Measurements from ENCODE around the gene MMP27. TPM values are rescaled to one million over a fixed set of nuclear protein-coding genes. Genes with fewer than 3 reads are reported as not detected.
"Not testable (repeated sequence)": the region's sequence is repeated elsewhere in the genome, so short reads cannot be mapped to it uniquely, and the experiment has no call there.

MMP27 gene
- total RNA-seq, 4 donors from 2014 or later, result 0.20 to 1.7 (median 0.26) TPM

GRCh38 chr11:102733232-102733875, 27.8 kb upstream of the MMP27 start:
- 62 to 68% methylated on average over 8 of the region's 8 CpGs for WGBS, 2 donors
- TF ChIP-seq, protein P1, sequence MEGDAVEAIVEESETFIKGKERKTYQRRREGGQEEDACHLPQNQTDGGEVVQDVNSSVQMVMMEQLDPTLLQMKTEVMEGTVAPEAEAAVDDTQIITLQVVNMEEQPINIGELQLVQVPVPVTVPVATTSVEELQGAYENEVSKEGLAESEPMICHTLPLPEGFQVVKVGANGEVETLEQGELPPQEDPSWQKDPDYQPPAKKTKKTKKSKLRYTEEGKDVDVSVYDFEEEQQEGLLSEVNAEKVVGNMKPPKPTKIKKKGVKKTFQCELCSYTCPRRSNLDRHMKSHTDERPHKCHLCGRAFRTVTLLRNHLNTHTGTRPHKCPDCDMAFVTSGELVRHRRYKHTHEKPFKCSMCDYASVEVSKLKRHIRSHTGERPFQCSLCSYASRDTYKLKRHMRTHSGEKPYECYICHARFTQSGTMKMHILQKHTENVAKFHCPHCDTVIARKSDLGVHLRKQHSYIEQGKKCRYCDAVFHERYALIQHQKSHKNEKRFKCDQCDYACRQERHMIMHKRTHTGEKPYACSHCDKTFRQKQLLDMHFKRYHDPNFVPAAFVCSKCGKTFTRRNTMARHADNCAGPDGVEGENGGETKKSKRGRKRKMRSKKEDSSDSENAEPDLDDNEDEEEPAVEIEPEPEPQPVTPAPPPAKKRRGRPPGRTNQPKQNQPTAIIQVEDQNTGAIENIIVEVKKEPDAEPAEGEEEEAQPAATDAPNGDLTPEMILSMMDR (IDR thresholded peaks at IDR 0.05), result no peak
- TF ChIP-seq POLR2A (IDR thresholded peaks at IDR 0.05), result no peak
- intact Hi-C loops (cut with DNase I; ENCODE audit: low total_unique reads), result no loop called here
- no peak for DNase-seq (ENCODE audit: low spot score in 2 of 2)
- H3K4me3 ChIP-seq (ENCODE audit: low read depth, poor library complexity, severe bottlenecking), result no peak overlapping the region

DNA sequence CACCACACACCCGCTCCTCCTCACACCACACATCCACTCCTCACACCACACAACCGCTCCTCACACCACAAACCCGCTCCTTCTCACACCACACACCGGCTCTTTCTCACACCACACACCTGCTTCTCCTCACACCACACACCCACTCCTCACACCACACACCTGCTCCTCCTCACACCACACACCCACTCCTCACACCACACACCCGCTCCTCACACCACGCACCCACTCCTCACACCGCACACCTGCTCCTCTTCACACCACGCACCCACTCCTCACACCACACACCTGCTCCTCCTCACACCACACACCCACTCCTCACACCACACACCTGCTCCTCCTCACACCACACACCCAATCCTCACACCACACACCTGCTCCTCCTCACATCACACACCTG, 25.4 kb upstream of the MMP27 start:
- intact Hi-C loops (cut with DNase I; ENCODE audit: low total_unique reads); H3K4me3 ChIP-seq (ENCODE audit: low read depth, poor library complexity, severe bottlenecking): not testable (repeated sequence)
- 54 to 56% methylated on average over 8 of the region's 8 CpGs for WGBS, 2 donors

GRCh38 chr11:102729849-102730815, 24.6 kb upstream of the MMP27 start:
- TF ChIP-seq, protein P1 (IDR thresholded peaks at IDR 0.05), result no peak
- TF ChIP-seq POLR2A (IDR thresholded peaks at IDR 0.05), result no peak
- DNase-seq (ENCODE audit: low spot score in 2 of 2), result no peak
- intact Hi-C loops (cut with DNase I; ENCODE audit: low total_unique reads), result no loop called here
- WGBS, 2 donors, result 48 to 49% methylated on average over 9 of the region's 9 CpGs
- H3K4me3 ChIP-seq (ENCODE audit: low read depth, poor library complexity, severe bottlenecking), result no peak overlapping the region

More for the DNA sequence above, 25.4 kb upstream of the MMP27 start:
- DNase-seq (ENCODE audit: low spot score in 2 of 2), result not testable (repeated sequence)

DNA sequence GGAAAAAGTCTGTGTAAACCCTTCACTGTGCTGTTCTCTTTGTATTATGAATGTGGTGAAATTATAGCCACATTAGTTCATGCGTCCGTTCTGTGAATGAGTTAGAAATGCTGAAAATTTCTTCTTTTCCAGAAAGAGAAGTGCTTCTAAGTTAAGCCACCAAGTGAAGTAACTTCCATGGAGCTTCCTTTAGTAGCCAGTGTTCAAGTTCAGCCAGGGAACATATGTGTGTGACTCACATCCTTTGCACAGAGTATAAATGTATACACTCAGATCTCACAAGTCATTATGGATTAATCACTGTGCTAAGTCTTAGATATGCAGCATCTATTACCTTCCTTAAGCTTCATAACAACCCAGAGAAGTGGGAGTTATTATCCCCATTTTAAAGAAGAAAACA, 22.3 kb upstream of the MMP27 start:
- no peak for DNase-seq (ENCODE audit: low spot score in 2 of 2)
- 84 to 91% methylated on average over 2 of the region's 2 CpGs for WGBS, 2 donors
- no peak overlapping the region for H3K4me3 ChIP-seq (ENCODE audit: low read depth, poor library complexity, severe bottlenecking)
- TF ChIP-seq, protein P1 (IDR thresholded peaks at IDR 0.05), result no peak
- no peak for TF ChIP-seq POLR2A (IDR thresholded peaks at IDR 0.05)
- intact Hi-C loops (cut with DNase I; ENCODE audit: low total_unique reads), result no loop called here

DNA sequence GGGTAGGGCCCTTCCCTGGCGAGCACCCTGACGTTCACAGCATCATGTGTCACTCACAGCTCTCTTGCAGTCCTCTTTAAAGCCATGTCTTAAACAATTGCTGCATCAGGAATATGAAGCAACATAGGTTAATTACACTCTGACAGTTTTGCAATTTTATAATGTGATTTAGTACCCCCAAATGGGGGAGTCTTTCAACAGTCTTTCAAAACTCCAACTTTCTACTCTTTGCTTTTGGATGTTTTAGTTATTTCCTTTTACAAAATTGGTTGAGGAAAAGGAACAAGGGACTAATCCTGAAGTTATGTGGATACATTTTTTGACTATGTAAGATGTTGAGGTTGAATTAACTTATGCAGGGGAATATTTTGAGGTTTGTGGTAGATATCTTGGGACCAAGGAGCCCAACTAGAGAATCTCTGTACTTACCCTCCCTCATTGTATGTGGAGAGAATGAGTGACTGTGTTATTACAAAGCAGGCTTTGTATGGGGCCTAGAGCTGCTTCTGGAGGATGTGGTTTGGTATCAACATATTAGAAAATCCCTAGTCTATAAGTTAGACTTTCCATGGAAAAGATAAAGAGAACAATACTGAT, 19.4 kb upstream of the MMP27 start, which contains the start of gene MMP8:
Gene MMP8 (minus strand): TSS at position 51 of the 597 bp plus-strand sequence. CDS start 99 bp downstream, outside the sequence.
- TF ChIP-seq, protein P1 (IDR thresholded peaks at IDR 0.05), result no peak
- no peak for TF ChIP-seq POLR2A (IDR thresholded peaks at IDR 0.05)

GRCh38 chr11:102722821-102723220, 17.3 kb upstream of the MMP27 start:
- H3K4me3 ChIP-seq (ENCODE audit: low read depth, poor library complexity, severe bottlenecking), result no peak overlapping the region
- TF ChIP-seq, protein P1 (IDR thresholded peaks at IDR 0.05), result no peak
- TF ChIP-seq POLR2A (IDR thresholded peaks at IDR 0.05), result no peak
- no peak for DNase-seq (ENCODE audit: low spot score in 2 of 2)
- intact Hi-C loops (cut with DNase I; ENCODE audit: low total_unique reads), result no loop called here

More for the DNA sequence above, 19.4 kb upstream of the MMP27 start, which contains the start of gene MMP8:
- WGBS, 2 donors, result 38% methylated on average over 2 of the region's 2 CpGs
- intact Hi-C loops (cut with DNase I; ENCODE audit: low total_unique reads), result no loop called here
- no peak for DNase-seq (ENCODE audit: low spot score in 2 of 2)
- no peak within 1 kb of the TSS for H3K4me3 ChIP-seq (ENCODE audit: low read depth, poor library complexity, severe bottlenecking)

Data from lower leg skin (tissue), 4 donors.